SK-N-SH (cell line): Measurements from ENCODE around the gene HOXA6.

Source experiments
- EZH2phosphoT487 ChIP-seq: fragments of 200-600 bp; sonication (generic); IDR thresholded peaks from 2 replicates; pipeline ENCODE4 v1.6.1; 2017; ENCODE audit warnings: low read depth, mixed run types, mild to moderate bottlenecking, antibody characterized with exemption, moderate library complexity, borderline replicate concordance
- FOXJ3 ChIP-seq: sonication (generic); formaldehyde crosslinking; IDR thresholded peaks from 2 replicates; pipeline ENCODE4 v1.5.1; 2020; ENCODE audit warnings: mild to moderate bottlenecking, missing genetic modification reagents
- MAX ChIP-seq: IDR thresholded peaks from 2 replicates; pipeline ENCODE4 v1.4.0; 2012; ENCODE audit warnings: low read depth
- SMC3 ChIP-seq: IDR thresholded peaks from 2 replicates; pipeline ENCODE4 v1.6.1; 2012; ENCODE audit warnings: low read depth, low read length, improper control_type of control experiment

GRCh38 chr7:27163288-27164044 is 15.9 kb upstream of the HOXA6 start:
- no peak for TF ChIP-seq MAX
- no peak for TF ChIP-seq FOXJ3 (CRISPR knock-in tag)
- no peak for TF ChIP-seq SMC3
- TF ChIP-seq EZH2phosphoT487 = no peak
